Activated CD8-positive, alpha-beta T cell treated with anti-CD3 and anti-CD28 coated beads for 36 hours (primary cell): ENCODE measurements around the gene DCC. TPM values are rescaled to one million over a fixed set of nuclear protein-coding genes. Genes with fewer than 3 reads are reported as not detected.

Experiments
- ATAC-seq: fragments of 200-7000 bp; cut with Tn5 transposase; one replicate; pipeline ENCODE4 v1.10.0; 2021; ENCODE audit warnings: mild to moderate bottlenecking, moderate library complexity
- CTCF ChIA-PET: fragments of 350-600 bp; sonication (Branson Sonifier 250); formaldehyde crosslinking; loops from one replicate; lab custom pipeline; 2021; ENCODE audit warnings: antibody characterized with exemption; lab: Charles Lee
- POLR2A ChIA-PET: fragments of 350-600 bp; sonication (Branson Sonifier 250); formaldehyde crosslinking; loops from one replicate; lab custom pipeline; 2021; ENCODE audit warnings: antibody characterized with exemption; lab: Charles Lee
- DNase-seq: peaks from one replicate; pipeline ENCODE4 v3.0.0-alpha.2; 2020
- H3K27ac Mint-ChIP-seq: one replicate; pipeline ENCODE4 v1.8.0; 2021; ENCODE audit warnings: mild to moderate bottlenecking, mixed read lengths
- H3K27me3 Mint-ChIP-seq: one replicate; pipeline ENCODE4 v1.8.0; 2021; ENCODE audit warnings: mixed read lengths
- H3K36me3 Mint-ChIP-seq: one replicate; pipeline ENCODE4 v1.8.0; 2021; ENCODE audit warnings: low read depth, mixed read lengths
- H3K4me1 Mint-ChIP-seq: one replicate; pipeline ENCODE4 v1.8.0; 2021; ENCODE audit warnings: low read depth, mixed read lengths
- H3K4me3 Mint-ChIP-seq: one replicate; pipeline ENCODE4 v1.8.0; 2021; ENCODE audit warnings: mild to moderate bottlenecking, moderate library complexity, mixed read lengths
- H3K9me3 Mint-ChIP-seq: one replicate; pipeline ENCODE4 v1.8.0; 2021; ENCODE audit warnings: mixed read lengths
- CTCF ChIP-seq: fragments of 200-600 bp; IDR thresholded peaks from one replicate; pipeline ENCODE4 v1.8.0; 2022; ENCODE audit warnings: antibody characterized with exemption, mild to moderate bottlenecking
- intact Hi-C: fragments of 100-400 bp; cut with micrococcal nuclease; formaldehyde crosslinking; loops from one replicate; pipeline ENCODE4 v1.10.0; 2022
- total RNA-seq, 2 experiments: library from RNA; stranded (reverse); gene quantifications; one replicate each; pipeline ENCODE4 v1.2.3, GENCODE V29; 2021

The DCC gene
- total RNA-seq, 2 experiments from 2014 or later = not detected

GRCh38 chr18:52657043-52657805 lies 317.2 kb downstream of the DCC start:
- intact Hi-C loops = no loop called here

DNA sequence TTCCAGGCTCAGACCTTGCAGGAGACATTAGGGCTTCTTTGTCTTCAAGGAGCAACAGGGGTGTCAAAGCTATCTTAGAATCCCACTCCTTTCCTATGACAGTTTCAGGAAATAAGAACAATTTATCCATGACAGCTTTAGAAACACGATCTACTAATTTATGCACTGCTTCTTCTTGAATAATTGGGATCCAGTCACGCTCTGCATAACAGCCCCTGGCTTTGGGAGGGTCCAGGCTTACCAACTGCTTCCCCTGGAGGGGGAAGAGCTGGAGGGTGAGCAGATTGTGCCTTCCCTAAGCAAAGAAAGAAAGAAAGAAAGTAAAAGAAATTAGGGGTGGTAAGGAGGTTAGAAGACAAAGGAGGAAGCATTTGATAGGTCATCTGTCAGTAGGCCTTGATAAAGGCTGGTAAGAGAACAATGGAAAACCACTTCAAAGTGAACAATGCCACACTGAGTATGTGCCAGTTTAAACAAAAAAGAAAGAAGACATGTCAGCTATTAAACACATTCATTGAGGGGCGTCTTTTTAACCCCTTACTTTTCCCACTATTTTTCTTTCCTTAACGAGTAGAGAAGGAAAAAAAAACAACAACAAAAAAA lies 327.6 kb downstream of the DCC start:
- DNase-seq (no peak), ATAC-seq (no peak)
- H3K4me3 Mint-ChIP-seq = no peak overlapping the region
- no peak overlapping the region for H3K27ac Mint-ChIP-seq
- TF ChIP-seq CTCF = no peak
- intact Hi-C loops = no loop called here
- no peaks in the 10 kb centered on the region for H3K36me3 Mint-ChIP-seq
- CTCF ChIA-PET = no interaction called here
- POLR2A ChIA-PET = no interaction called here
- no peaks in the 10 kb centered on the region for H3K4me1 Mint-ChIP-seq
- no peaks in the 10 kb centered on the region for H3K27me3 Mint-ChIP-seq
- peaks cover 3% of the 10 kb centered on the region for H3K9me3 Mint-ChIP-seq

More at GRCh38 chr18:52657043-52657805, 317.2 kb downstream of the DCC start:
- H3K9me3 Mint-ChIP-seq = no peaks in the 10 kb centered on the region
- DNase-seq (no peak), ATAC-seq (no peak)
- POLR2A ChIA-PET = no interaction called here
- TF ChIP-seq CTCF = no peak
- H3K4me3 Mint-ChIP-seq = no peak overlapping the region
- no peaks in the 10 kb centered on the region for H3K36me3 Mint-ChIP-seq
- no peak overlapping the region for H3K27ac Mint-ChIP-seq
- CTCF ChIA-PET = no interaction called here
- H3K27me3 Mint-ChIP-seq = no peaks in the 10 kb centered on the region
- no peaks in the 10 kb centered on the region for H3K4me1 Mint-ChIP-seq

DNA sequence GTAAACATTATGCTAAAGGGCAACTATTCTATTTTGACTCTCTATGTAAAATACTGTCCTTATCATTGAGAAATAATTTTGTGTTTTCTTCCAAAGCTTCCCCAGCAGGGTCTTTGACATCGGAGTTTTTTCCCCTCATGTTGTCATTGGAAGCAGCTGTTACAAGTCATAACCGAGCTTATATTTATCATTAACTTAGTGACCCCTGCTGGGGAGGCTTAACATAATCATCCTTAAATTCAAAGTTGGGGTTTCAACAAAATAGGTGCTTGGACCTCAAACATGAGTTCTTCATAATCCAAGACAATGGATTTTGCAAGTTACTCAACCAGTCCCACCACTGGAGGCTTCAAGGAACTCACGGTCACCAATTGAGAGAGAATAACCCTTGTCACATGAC lies 330.9 kb downstream of the DCC start:
- Mint-ChIP-seq H3K4me3 (no peak overlapping the region), H3K9me3 (peaks cover 1% of the 10 kb centered on the region), H3K27me3 (no peaks in the 10 kb centered on the region), H3K27ac (no peak overlapping the region), H3K36me3 (no peaks in the 10 kb centered on the region), H3K4me1 (no peaks in the 10 kb centered on the region)
- DNase-seq (no peak), ATAC-seq (no peak)
- intact Hi-C loops = no loop called here
- ChIA-PET CTCF (no interaction called here), POLR2A (no interaction called here)
- no peak for TF ChIP-seq CTCF

DNA sequence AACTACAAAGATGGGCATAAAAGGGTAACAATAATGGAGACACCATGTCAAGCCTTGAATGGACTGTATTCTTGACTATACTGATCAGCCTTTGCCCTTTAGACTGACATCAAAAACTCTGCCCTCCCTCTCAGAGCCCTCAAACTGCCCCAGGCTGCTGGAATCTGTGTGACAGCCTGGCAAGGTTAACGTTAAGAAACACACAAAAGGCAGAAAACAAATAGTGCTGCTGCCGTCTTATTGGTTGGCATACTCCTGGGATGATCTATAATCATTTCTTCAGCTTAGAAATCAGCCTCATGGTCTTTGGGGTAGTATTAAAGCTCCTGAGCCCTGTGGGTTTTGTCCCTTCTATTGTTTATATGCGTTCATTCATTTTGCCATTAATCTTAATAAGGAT lies 338.0 kb downstream of the DCC start:
- H3K9me3 Mint-ChIP-seq = peaks cover 3% of the 10 kb centered on the region
- DNase-seq (no peak), ATAC-seq (no peak)
- no peak overlapping the region for H3K27ac Mint-ChIP-seq
- H3K4me1 Mint-ChIP-seq = no peaks in the 10 kb centered on the region
- intact Hi-C loops = no loop called here
- no peak for TF ChIP-seq CTCF
- ChIA-PET CTCF (no interaction called here), POLR2A (no interaction called here)
- H3K4me3 Mint-ChIP-seq = no peak overlapping the region
- H3K36me3 Mint-ChIP-seq = no peaks in the 10 kb centered on the region
- H3K27me3 Mint-ChIP-seq = no peaks in the 10 kb centered on the region

- ChIA-PET POLR2A (no interaction called here), CTCF (no interaction called here)
- Mint-ChIP-seq H3K27ac (no peak overlapping the region), H3K4me1 (no peaks in the 10 kb centered on the region), H3K9me3 (peaks cover 3% of the 10 kb centered on the region), H3K36me3 (no peaks in the 10 kb centered on the region), H3K4me3 (no peak overlapping the region), H3K27me3 (no peaks in the 10 kb centered on the region)
- DNase-seq = no peak
- ATAC-seq = no peak
- intact Hi-C loops = no loop called here
- TF ChIP-seq CTCF = no peak
These were observed 338.6 kb downstream of the DCC start for GRCh38 chr18:52678551-52678950.
